Liver (tissue), 3 donors: ENCODE data around the gene CASQ2.

Source experiments
- EGR1 ChIP-seq, 2 donors: IDR thresholded peaks; 2 replicates each; pipeline ENCODE4 v1.6.1; 2016 to 2018; ENCODE audit warnings: antibody characterized with exemption in 2 of 2, low read depth in 2 of 2
- JUND ChIP-seq, 2 donors: IDR thresholded peaks; 2 replicates each; pipeline ENCODE4 v1.6.1; 2016; ENCODE audit warnings: antibody characterized with exemption in 2 of 2
- RAD21 ChIP-seq, 2 donors: IDR thresholded peaks; 2 replicates each; pipeline ENCODE4 v1.6.1; 2016; ENCODE audit warnings: antibody characterized with exemption in 2 of 2, mild to moderate bottlenecking in 2 of 2
- SP1 ChIP-seq: IDR thresholded peaks from 2 replicates; pipeline ENCODE4 v1.6.1; 2018; ENCODE audit warnings: antibody characterized with exemption, mild to moderate bottlenecking
- TF ChIP-seq, protein P1 (sequence below): fragments of 150-350 bp; IDR thresholded peaks from 2 replicates; pipeline ENCODE4 v1.5.1; 2017; ENCODE audit warnings: improper control_type of control experiment, low read depth, low read length; ENCODE audit not compliant: missing input control
- TF ChIP-seq, protein P2 (sequence below): IDR thresholded peaks from 2 replicates; pipeline ENCODE4 v1.6.1; 2016; ENCODE audit warnings: antibody characterized with exemption, mild to moderate bottlenecking
- TF ChIP-seq, protein P3 (sequence below): IDR thresholded peaks from 2 replicates; pipeline ENCODE4 v1.6.1; 2016; ENCODE audit warnings: antibody characterized with exemption
- donor health status: healthy.
- donor health status: healthy.

DNA sequence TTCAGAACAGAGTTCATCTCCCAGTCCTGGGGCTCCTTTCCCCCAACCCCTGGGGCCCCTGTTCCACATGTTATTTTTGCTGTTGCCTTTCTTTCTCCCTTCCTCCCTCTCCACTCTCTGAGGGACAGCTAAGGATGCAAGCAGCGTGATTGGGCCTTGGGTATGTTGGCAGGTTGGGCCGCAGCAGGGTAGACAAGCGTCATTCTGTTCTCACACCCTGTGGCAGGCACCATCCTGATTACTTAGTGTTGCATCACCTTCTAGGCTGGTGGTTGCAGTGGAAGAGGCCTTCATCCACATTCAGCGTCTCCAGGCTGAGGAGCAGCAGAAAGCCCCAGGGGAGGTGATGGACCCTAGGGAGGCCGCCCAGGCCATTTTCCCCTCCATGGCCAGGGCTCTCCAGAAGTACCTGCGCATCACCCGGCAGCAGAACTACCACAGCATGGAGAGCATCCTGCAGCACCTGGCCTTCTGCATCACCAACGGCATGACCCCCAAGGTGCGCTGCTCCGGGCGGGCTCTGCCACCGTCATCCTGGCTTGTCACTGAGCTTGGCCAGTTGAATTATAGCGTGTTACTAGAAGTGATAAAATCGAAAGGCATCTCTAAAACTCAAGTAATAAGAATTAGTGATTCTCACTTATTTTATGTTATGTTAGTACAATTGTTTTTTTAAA lies 83.3 kb downstream of the CASQ2 start:
- TF ChIP-seq RAD21 (IDR thresholded peaks at IDR 0.05) (no peak), JUND (IDR thresholded peaks at IDR 0.05) (no peak), SP1 (no peak), EGR1 (IDR thresholded peaks at IDR 0.05; ENCODE audit: low read depth in 2 of 2) (no peak)
- TF ChIP-seq, protein P1, sequence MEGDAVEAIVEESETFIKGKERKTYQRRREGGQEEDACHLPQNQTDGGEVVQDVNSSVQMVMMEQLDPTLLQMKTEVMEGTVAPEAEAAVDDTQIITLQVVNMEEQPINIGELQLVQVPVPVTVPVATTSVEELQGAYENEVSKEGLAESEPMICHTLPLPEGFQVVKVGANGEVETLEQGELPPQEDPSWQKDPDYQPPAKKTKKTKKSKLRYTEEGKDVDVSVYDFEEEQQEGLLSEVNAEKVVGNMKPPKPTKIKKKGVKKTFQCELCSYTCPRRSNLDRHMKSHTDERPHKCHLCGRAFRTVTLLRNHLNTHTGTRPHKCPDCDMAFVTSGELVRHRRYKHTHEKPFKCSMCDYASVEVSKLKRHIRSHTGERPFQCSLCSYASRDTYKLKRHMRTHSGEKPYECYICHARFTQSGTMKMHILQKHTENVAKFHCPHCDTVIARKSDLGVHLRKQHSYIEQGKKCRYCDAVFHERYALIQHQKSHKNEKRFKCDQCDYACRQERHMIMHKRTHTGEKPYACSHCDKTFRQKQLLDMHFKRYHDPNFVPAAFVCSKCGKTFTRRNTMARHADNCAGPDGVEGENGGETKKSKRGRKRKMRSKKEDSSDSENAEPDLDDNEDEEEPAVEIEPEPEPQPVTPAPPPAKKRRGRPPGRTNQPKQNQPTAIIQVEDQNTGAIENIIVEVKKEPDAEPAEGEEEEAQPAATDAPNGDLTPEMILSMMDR: no peak
- TF ChIP-seq, protein P2, sequence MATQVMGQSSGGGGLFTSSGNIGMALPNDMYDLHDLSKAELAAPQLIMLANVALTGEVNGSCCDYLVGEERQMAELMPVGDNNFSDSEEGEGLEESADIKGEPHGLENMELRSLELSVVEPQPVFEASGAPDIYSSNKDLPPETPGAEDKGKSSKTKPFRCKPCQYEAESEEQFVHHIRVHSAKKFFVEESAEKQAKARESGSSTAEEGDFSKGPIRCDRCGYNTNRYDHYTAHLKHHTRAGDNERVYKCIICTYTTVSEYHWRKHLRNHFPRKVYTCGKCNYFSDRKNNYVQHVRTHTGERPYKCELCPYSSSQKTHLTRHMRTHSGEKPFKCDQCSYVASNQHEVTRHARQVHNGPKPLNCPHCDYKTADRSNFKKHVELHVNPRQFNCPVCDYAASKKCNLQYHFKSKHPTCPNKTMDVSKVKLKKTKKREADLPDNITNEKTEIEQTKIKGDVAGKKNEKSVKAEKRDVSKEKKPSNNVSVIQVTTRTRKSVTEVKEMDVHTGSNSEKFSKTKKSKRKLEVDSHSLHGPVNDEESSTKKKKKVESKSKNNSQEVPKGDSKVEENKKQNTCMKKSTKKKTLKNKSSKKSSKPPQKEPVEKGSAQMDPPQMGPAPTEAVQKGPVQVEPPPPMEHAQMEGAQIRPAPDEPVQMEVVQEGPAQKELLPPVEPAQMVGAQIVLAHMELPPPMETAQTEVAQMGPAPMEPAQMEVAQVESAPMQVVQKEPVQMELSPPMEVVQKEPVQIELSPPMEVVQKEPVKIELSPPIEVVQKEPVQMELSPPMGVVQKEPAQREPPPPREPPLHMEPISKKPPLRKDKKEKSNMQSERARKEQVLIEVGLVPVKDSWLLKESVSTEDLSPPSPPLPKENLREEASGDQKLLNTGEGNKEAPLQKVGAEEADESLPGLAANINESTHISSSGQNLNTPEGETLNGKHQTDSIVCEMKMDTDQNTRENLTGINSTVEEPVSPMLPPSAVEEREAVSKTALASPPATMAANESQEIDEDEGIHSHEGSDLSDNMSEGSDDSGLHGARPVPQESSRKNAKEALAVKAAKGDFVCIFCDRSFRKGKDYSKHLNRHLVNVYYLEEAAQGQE: no peak
- TF ChIP-seq, protein P3, sequence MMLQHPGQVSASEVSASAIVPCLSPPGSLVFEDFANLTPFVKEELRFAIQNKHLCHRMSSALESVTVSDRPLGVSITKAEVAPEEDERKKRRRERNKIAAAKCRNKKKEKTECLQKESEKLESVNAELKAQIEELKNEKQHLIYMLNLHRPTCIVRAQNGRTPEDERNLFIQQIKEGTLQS: no peak
